GM19193 (cell line): Measurements from ENCODE around the gene GJA9.

Source experiments
- POLR2A ChIP-seq: IDR thresholded peaks from 4 replicates; pipeline ENCODE4 v1.6.1; 2011; ENCODE audit not compliant: insufficient read depth, insufficient read length; ENCODE audit errors: extremely low read depth

Gene GJA9

DNA sequence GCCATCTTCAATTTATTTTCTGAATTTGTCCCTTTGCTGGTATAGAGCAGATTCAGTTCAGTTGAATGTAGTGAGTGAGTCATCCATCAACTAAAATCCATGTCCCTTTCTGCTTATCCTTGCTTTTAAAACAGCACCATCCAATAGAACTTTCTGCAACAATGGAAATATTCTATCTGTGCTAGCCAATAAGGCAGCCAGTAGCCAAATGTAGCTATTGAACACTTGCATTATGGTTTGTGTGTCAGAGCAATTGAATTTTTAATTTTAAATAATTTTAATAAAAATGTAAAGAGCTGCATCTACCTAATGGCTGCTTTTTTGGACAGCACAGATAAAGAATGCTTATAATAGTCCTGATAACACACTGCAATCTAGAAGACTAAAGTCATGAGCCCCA lies at the start of gene GJA9:
Gene GJA9, minus strand, starts transcription at position 101 of the 400 bp plus-strand sequence. CDS start 5,489 bp downstream, outside the sequence.
- no peak for TF ChIP-seq POLR2A

DNA sequence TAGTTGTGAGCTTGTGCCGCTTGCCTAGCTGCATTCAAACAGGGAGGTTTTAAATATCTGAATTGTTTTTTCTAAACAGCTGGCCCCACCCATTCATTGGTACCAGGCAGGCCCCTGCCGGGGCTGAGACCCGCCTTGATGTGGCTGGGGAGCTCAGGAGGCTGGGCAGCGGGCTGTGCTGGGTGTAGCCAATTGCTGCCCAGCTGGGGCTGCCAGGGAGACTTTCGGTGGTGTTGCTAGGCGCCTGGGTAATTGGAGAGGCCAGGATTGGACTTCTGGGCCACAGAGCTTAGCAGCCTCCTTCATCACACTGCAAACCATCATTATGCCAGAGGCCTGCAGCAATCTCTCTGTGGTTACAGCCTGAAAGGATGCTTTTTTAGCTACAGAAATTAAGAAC lies 48.1 kb upstream of the GJA9 start:
- no peak for TF ChIP-seq POLR2A

- TF ChIP-seq POLR2A = no peak
These were observed 47.7 kb upstream of the GJA9 start for GRCh38 chr1:38929054-38929453.

- TF ChIP-seq POLR2A = no peak
These were observed 44.7 kb upstream of the GJA9 start for GRCh38 chr1:38926091-38926490.

DNA sequence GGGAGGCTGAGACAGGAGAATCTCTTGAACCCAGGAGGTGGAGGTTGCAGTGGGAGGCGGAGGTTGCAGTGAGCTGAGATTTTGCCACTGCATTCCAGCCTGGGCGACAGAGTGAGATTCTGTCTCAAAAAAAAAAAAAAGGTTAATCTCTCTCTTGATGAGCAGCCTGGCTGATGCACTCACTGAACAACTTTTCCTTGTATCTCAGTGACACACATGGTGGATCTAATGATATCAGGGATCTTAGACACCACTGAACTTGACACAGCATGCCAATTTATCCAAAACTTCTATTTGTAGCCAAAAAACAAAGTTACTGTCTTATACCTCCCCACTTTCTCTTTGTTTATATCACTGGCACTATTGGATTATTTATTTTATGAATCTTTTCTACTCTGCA lies 44.0 kb upstream of the GJA9 start:
- TF ChIP-seq POLR2A = no peak

DNA sequence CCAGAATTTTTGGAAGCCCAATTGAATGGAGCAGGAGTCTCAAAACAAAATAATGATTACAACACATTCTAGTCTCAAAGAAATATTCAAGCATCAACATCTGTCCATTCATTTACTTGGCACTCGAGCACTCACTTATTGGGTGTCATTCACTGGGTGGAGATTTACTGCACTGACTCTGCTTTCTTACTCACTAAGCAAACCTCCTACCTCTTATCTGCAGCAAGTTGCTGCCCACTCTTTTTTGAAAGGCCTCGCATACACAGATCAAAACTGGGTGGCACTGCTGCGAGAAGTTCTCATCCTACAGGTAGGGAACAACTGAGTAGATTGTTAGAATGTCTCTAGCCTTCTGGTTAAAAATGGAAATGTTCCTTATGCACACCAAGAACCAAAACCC lies 42.2 kb upstream of the GJA9 start:
- no peak for TF ChIP-seq POLR2A

DNA sequence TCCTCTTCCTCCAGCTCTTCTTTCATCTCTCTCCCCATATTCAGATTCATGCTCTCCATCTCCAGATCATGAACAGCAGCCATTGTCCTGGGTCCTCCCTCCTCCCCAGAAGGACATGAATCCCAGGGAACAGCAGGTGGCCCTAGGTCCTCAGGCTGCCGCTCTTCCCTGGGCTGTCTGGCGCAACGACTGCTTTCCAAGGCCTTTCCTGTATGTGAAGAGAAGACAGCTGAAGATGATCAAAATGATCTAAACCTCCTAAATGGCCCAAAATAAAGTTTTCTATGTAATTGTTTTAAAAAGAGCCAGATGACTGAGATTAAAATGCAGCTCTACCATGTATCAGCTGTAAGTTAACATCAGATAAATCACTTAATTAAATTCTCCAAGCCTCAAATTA lies 37.7 kb upstream of the GJA9 start:
- TF ChIP-seq POLR2A = no peak

DNA sequence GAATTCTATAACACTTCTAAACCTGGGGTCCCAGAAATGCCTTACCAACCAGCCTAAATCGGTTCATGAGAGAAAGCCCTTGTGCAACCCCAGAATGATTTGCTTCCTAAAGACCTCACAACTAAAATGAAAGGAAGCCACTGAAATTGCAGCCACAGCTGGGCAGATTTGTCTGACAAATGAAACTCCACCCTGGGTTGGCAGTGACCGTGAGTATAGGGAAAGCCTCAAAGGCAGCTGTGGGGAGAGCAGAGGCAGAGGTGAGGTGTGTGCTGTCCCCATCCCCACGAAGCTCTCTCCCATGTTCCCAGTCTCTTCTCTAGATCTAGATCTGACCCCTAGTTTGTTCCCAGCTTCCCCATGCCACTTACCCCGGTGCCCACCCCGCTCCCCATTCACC lies 37.2 kb upstream of the GJA9 start:
- no peak for TF ChIP-seq POLR2A

DNA sequence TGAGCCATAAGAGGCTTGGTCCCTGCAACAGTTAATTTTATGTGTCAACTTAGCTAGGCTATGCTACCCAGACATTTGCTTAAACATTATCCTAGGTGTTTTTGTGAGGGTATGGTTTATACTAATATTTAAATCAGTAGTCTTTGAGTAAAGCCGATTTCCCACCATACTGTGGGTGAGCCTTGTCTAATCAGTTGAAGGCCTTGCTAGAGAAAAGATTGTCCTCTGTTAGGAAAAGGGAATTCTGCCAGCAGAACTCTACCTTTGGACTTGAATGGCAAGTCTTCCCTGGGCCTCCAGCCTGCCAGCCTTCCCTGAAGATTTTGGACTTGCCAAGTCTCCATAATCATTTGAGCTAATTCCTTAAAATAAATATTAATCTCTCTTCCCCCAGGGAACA lies 36.4 kb upstream of the GJA9 start:
- TF ChIP-seq POLR2A = no peak

DNA sequence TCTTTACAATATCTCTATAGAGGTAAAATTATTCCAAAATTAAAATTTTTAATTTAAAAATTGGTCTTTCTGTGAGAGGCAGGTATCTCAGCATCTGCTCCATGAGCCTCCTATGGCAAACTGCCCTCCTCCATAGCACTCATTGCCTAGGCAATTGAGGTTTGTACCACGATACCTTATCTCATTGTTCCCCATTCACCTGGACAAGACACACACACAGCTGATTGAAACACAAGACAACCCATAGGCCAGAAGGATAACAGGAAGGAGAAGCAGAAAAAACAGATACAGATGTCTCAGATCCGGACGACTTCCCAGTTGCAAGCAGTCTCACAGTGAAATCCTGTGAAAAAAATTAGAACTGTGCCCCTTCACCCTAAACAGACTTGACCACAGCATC lies 36.0 kb upstream of the GJA9 start:
- no peak for TF ChIP-seq POLR2A

GRCh38 chr1:38915352-38915948 lies 34.1 kb upstream of the GJA9 start:
- TF ChIP-seq POLR2A = no peak

DNA sequence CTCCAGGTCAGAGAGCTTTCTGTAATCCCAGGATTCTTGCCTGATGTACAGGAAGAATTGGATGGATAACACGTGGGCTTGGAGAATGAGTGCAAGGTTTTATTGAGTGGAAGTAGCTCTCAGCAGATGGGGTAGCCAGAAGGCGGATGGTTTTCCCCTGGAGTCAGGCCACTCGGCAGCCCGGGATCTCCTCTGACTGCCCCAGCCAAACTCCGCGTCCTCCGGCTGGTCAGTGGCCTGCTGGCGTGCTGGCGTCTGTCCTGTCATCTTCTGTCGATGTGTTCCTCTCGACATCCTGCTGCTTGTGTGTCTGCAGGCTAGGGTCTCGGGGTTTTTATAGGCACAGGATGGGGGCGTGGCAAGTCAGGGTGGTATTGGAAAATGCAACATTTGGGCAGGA lies 27.4 kb upstream of the GJA9 start:
- TF ChIP-seq POLR2A = no peak

GRCh38 chr1:38905985-38906384 lies 24.6 kb upstream of the GJA9 start:
- TF ChIP-seq POLR2A = no peak

DNA sequence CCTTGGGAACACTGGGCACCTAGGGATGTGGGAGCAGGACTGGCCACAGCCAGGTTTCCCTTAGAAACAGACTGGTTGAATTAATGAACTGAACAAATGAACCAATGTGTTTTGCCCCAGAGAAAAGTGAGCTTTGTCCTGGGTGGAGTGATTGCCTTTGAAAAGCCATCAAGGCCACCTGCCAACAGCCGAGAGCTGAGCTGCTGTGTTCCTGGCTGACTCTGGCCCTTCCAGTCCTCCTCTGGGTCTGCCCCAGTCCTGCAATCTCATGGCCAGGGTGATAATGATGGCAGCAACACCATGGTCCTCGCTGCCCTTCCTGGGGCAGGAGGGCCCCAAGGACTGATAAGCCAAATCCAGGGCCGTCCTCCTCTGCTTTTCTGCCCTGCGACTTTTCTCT lies 18.2 kb upstream of the GJA9 start:
- no peak for TF ChIP-seq POLR2A

- no peak for TF ChIP-seq POLR2A
These were observed 17.4 kb upstream of the GJA9 start for GRCh38 chr1:38898653-38899230.

GRCh38 chr1:38896169-38896568 lies 14.8 kb upstream of the GJA9 start:
- no peak for TF ChIP-seq POLR2A

DNA sequence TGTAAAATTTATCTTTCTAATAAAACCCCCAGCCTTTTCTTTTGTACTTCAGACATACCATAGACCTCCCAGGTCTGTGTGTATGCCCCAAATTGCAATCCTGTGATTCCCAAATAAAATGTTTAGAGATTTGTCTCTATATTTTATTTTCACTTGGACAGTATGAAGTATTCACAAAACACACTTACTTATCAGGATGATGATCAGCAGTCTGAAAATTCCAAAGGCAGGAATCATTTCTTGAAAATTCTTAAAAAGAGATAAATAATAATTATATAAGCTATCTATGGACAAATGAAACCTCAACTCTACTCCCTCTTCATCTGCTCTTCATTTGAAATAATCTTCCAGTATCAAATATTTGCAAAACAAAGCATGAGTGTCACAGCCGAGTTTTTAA lies 11.6 kb upstream of the GJA9 start:
- no peak for TF ChIP-seq POLR2A
